Measurements from ENCODE around the gene CCR6.

GRCh38 chr6:167157863-167158262 is 35.0 kb downstream of the CCR6 start, which contains the start of gene GPR31:
- TF ChIP-seq KAT2A (conservative IDR thresholded peaks at IDR 0.05; ENCODE audit: control insufficient read depth, low read depth, low read length) (no peak), POLR2A (IDR thresholded peaks at IDR 0.05; ENCODE audit: low read depth, low read length) (no peak), CTCF (IDR thresholded peaks at IDR 0.05 in 2 of 3, conservative IDR thresholded peaks at IDR 0.05 in 1 of 3; ENCODE audit: control insufficient read depth in 2 of 3, extremely low read depth in 1 of 3, insufficient read depth in 1 of 3, low read depth in 3 of 3, low read length in 3 of 3) (no peak), FOXK2 (IDR thresholded peaks at IDR 0.05) (no peak), GABPA (IDR thresholded peaks at IDR 0.05; ENCODE audit: low read depth) (no peak), YY1 (IDR thresholded peaks at IDR 0.05; ENCODE audit: low read depth, low read length) (no peak), TAF1 (IDR thresholded peaks at IDR 0.05; ENCODE audit: borderline replicate concordance, low read depth, low read length) (no peak)

Measured in GM12878 (cell line).